Keratinocyte (primary cell): Measurements from ENCODE around the gene UBE2F. TPM values are rescaled to one million over a fixed set of nuclear protein-coding genes. Genes with fewer than 3 reads are reported as not detected.

Experiments used
- DNase-seq: peaks from one replicate; pipeline ENCODE4 v3.0.0-alpha.2; 2011; ENCODE audit warnings: low read depth, missing footprints, low spot score
- FAIRE-seq: peaks from 2 replicates; lab custom pipeline; 2011; peaks lifted over from hg19 to GRCh38; lab: Jason Lieb, UNC
- H2AFZ ChIP-seq: 2 replicates; pipeline ENCODE4 v1.6.0; 2012; ENCODE audit warnings: low read length, control low read depth, inconsistent platforms; ENCODE audit not compliant: control insufficient read depth
- H3K27ac ChIP-seq: 2 replicates; pipeline ENCODE4 v1.5.1; 2011; ENCODE audit warnings: low read length; ENCODE audit not compliant: control insufficient read depth, insufficient read depth
- H3K27me3 ChIP-seq: 3 replicates; pipeline ENCODE4 v1.6.0; 2011; ENCODE audit warnings: low read length; ENCODE audit not compliant: control insufficient read depth, insufficient read depth; ENCODE audit errors: extremely low read depth
- H3K36me3 ChIP-seq, 2 experiments: 2 replicates in 1 of 2; 3 replicates in 1 of 2; pipeline ENCODE4 v1.5.1; 2011; ENCODE audit warnings: low read length in 2 of 2, mild to moderate bottlenecking in 1 of 2; ENCODE audit not compliant: control insufficient read depth in 2 of 2, insufficient read depth in 2 of 2; ENCODE audit errors: extremely low read depth in 1 of 2
- H3K4me1 ChIP-seq: 3 replicates; pipeline ENCODE4 v1.5.1; 2011; ENCODE audit warnings: low read length; ENCODE audit not compliant: control insufficient read depth, insufficient read depth; ENCODE audit errors: extremely low read depth
- H3K4me2 ChIP-seq: 3 replicates; pipeline ENCODE4 v1.6.0; 2011; ENCODE audit warnings: low read depth, low read length; ENCODE audit not compliant: control insufficient read depth, insufficient read depth; ENCODE audit errors: extremely low read depth
- H3K4me3 ChIP-seq, 3 experiments: fragments of 200-600 bp in 1 of 3; sonication (generic) in 1 of 3; 2 replicates in 2 of 3; 3 replicates in 1 of 3; pipeline ENCODE4 v1.5.1; 2011 to 2016; ENCODE audit warnings: low read length in 3 of 3, mild to moderate bottlenecking in 3 of 3, control low read depth in 2 of 3, inconsistent platforms in 1 of 3, low read depth in 1 of 3, mixed read lengths in 1 of 3, mixed run types in 1 of 3, moderate library complexity in 1 of 3; ENCODE audit not compliant: control insufficient read depth in 2 of 3, insufficient read depth in 2 of 3; ENCODE audit errors: extremely low read depth in 1 of 3
- H3K79me2 ChIP-seq: 2 replicates; pipeline ENCODE4 v1.6.0; 2012; ENCODE audit warnings: low read length; ENCODE audit not compliant: control insufficient read depth, insufficient read depth
- H3K9ac ChIP-seq: 3 replicates; pipeline ENCODE4 v1.6.0; 2011; ENCODE audit warnings: low read length; ENCODE audit not compliant: control insufficient read depth, insufficient read depth; ENCODE audit errors: extremely low read depth
- H3K9me1 ChIP-seq: 3 replicates; pipeline ENCODE4 v1.6.0; 2011; ENCODE audit warnings: low read length; ENCODE audit not compliant: control insufficient read depth, insufficient read depth; ENCODE audit errors: extremely low read depth
- H3K9me3 ChIP-seq: 2 replicates; pipeline ENCODE4 v1.5.1; 2012; ENCODE audit warnings: low read depth, low read length; ENCODE audit not compliant: control insufficient read depth
- H4K20me1 ChIP-seq: 3 replicates; pipeline ENCODE4 v1.6.0; 2011; ENCODE audit warnings: low read length; ENCODE audit not compliant: control insufficient read depth, insufficient read depth; ENCODE audit errors: extremely low read depth
- CTCF ChIP-seq, 3 experiments: IDR thresholded peaks in 1 of 3; conservative IDR thresholded peaks in 1 of 3; optimal IDR thresholded peaks in 1 of 3; 2 replicates in 2 of 3; 3 replicates in 1 of 3; pipeline versions ENCODE3 to v1.5.1; 2011; ENCODE audit warnings: low read length in 3 of 3, mild to moderate bottlenecking in 3 of 3, moderate library complexity in 2 of 3, control low read depth in 1 of 3, inconsistent platforms in 1 of 3; ENCODE audit not compliant: insufficient read depth in 2 of 3; ENCODE audit errors: extremely low read depth in 1 of 3
- EZH2 ChIP-seq: IDR thresholded peaks from one replicate; pipeline ENCODE4 v1.6.1; 2012; ENCODE audit warnings: inconsistent platforms, mild to moderate bottlenecking, low read length, moderate library complexity
- dilution Hi-C: fragments of 300-500 bp; cut with MboI; formaldehyde crosslinking; loops from one replicate; pipeline ENCODE4 v1.7.0; 2020; ENCODE audit warnings: low sequenced_read_pairs; ENCODE audit not compliant: extremely low pct_ligation_motif_present
- polyA plus RNA-seq, 5 experiments: library from polyadenylated mRNA; depleted of rRNA in 3 of 5; stranded (reverse) in 3 of 5; stranded (forward) in 1 of 5; unstranded in 1 of 5; fragments of >200 nt; gene quantifications; 1 replicate in 1 of 5; 2 replicates in 3 of 5; 3 replicates in 1 of 5; pipeline versions ENCODE4 v1.2.1 to v1.2.3, GENCODE V29; 2011 to 2012; ENCODE audit warnings: missing spikeins in 2 of 5, low read depth in 1 of 5, low replicate concordance in 1 of 5

UBE2F gene
- polyA plus RNA-seq, 1 donor (not counting 4 experiments of a cell fraction or from before 2014, with no cell fraction given), result 95.6 TPM

- Histone ChIP-seq H3K4me2 (no peak overlapping the region), H2AFZ (no peak overlapping the region), H3K9me3 (no peaks in the 10 kb centered on the region), H3K36me3 (peaks cover 30 to 43% of the 10 kb centered on the region in 2 experiments), H3K9me1 (no peaks in the 10 kb centered on the region), H3K9ac (no peak overlapping the region), H4K20me1 (no peaks in the 10 kb centered on the region), H3K27me3 (no peaks in the 10 kb centered on the region), H3K4me1 (peaks cover 6% of the 10 kb centered on the region), H3K79me2 (no peaks in the 10 kb centered on the region), H3K27ac (no peak overlapping the region), H3K4me3 (no peak overlapping the region)
- dilution Hi-C loops, result no loop called here
- DNase-seq (no peak), FAIRE-seq (no peak)
- TF ChIP-seq EZH2 (no peak), CTCF (optimal IDR thresholded peaks at IDR 0.05 in 1 of 3, IDR thresholded peaks at IDR 0.05 in 1 of 3, conservative IDR thresholded peaks at IDR 0.05 in 1 of 3; ENCODE audit: extremely low read depth in 1 of 3, insufficient read depth in 2 of 3, low read length in 3 of 3) (no peak)
Measured at GRCh38 chr2:238042849-238043584, 76.2 kb downstream of the UBE2F start.

- no peaks in the 10 kb centered on the region for H3K79me2 ChIP-seq
- FAIRE-seq (no peak), DNase-seq (no peak)
- peaks cover 6% of the 10 kb centered on the region for H3K4me1 ChIP-seq
- no peak overlapping the region for H3K27ac ChIP-seq
- no peak overlapping the region for H3K4me3 ChIP-seq
- H3K9me1 ChIP-seq, result no peaks in the 10 kb centered on the region
- no peak overlapping the region for H3K4me2 ChIP-seq
- H3K9me3 ChIP-seq, result no peaks in the 10 kb centered on the region
- H4K20me1 ChIP-seq, result no peaks in the 10 kb centered on the region
- dilution Hi-C loops, result no loop called here
- H3K9ac ChIP-seq, result no peak overlapping the region
- TF ChIP-seq EZH2, result no peak
- H3K36me3 ChIP-seq, result peaks cover 28 to 35% of the 10 kb centered on the region in 2 experiments
- H2AFZ ChIP-seq, result no peak overlapping the region
- H3K27me3 ChIP-seq, result no peaks in the 10 kb centered on the region
Measured at GRCh38 chr2:238043851-238044250, 77.0 kb downstream of the UBE2F start.
